Caco-2 (cell line): ENCODE results near the gene PGAM2. TPM values are rescaled to one million over a fixed set of nuclear protein-coding genes. Genes with fewer than 3 reads are reported as not detected.

Source experiments
- BruUV-seq: library from RNA; stranded (reverse); fragments of 400-500 nt; replicated peaks from 2 replicates; lab custom pipeline; 2021; lab: Mats Ljungman, UMichigan
- CTCF ChIA-PET: fragments of 300-600 bp; sonication (Branson Sonifier 250); formaldehyde crosslinking; loops from one replicate; lab custom pipeline; 2022; ENCODE audit warnings: antibody characterized with exemption; lab: Charles Lee
- POLR2A ChIA-PET: fragments of 300-600 bp; sonication (Branson Sonifier 250); formaldehyde crosslinking; loops from one replicate; lab custom pipeline; 2022; ENCODE audit warnings: antibody characterized with exemption; lab: Charles Lee
- DNase-seq, 2 experiments: peaks; one replicate each; pipeline versions ENCODE4 v3.0.0 to v3.0.0-alpha.2; 2020 to 2022
- H3K27me3 ChIP-seq: replicated peaks from 2 replicates; pipeline ENCODE4 v1.6.0; 2011; ENCODE audit warnings: low read length; ENCODE audit not compliant: control insufficient read depth, insufficient read depth
- H3K36me3 ChIP-seq: 2 replicates; pipeline ENCODE4 v1.5.1; 2011; ENCODE audit warnings: low read length; ENCODE audit not compliant: control insufficient read depth, insufficient read depth
- H3K4me1 ChIP-seq: fragments of 250-450 bp; sonication (Bioruptor Pico); 2 replicates; pipeline ENCODE4 v1.5.1; 2020; ENCODE audit warnings: mild to moderate bottlenecking
- H3K4me3 ChIP-seq: 2 replicates; pipeline ENCODE4 v1.5.1; 2011; ENCODE audit warnings: low read depth, mild to moderate bottlenecking, control low read depth, low read length
- H3K9me3 ChIP-seq: fragments of 250-450 bp; sonication (Bioruptor Pico); 2 replicates; pipeline ENCODE4 v1.5.1; 2020; ENCODE audit warnings: mild to moderate bottlenecking, moderate library complexity
- H3K27ac Mint-ChIP-seq: one replicate; pipeline ENCODE4 v1.8.0; 2022; ENCODE audit warnings: mixed read lengths; ENCODE audit not compliant: unreplicated experiment
- H3K27me3 Mint-ChIP-seq: one replicate; pipeline ENCODE4 v1.8.0; 2022; ENCODE audit warnings: mixed read lengths; ENCODE audit not compliant: insufficient read depth, unreplicated experiment
- H3K36me3 Mint-ChIP-seq: one replicate; pipeline ENCODE4 v1.8.0; 2022; ENCODE audit warnings: mild to moderate bottlenecking, mixed read lengths; ENCODE audit not compliant: insufficient read depth, unreplicated experiment
- H3K4me1 Mint-ChIP-seq: one replicate; pipeline ENCODE4 v1.8.0; 2022; ENCODE audit warnings: low read depth, mixed read lengths; ENCODE audit not compliant: unreplicated experiment
- H3K4me3 Mint-ChIP-seq: one replicate; pipeline ENCODE4 v1.8.0; 2022; ENCODE audit warnings: mild to moderate bottlenecking, moderate library complexity, mixed read lengths; ENCODE audit not compliant: unreplicated experiment
- H3K9me3 Mint-ChIP-seq: one replicate; pipeline ENCODE4 v1.8.0; 2022; ENCODE audit warnings: mixed read lengths; ENCODE audit not compliant: unreplicated experiment
- CTCF ChIP-seq, 2 experiments: fragments of 200-600 bp in 1 of 2; IDR thresholded peaks; 1 replicate in 1 of 2; 2 replicates in 1 of 2; pipeline versions ENCODE4 v1.5.1 to v1.8.0; 2011 to 2022; ENCODE audit warnings: antibody characterized with exemption in 1 of 2, control low read depth in 1 of 2, inconsistent platforms in 1 of 2, low read depth in 1 of 2, low read length in 1 of 2, mild to moderate bottlenecking in 1 of 2, moderate library complexity in 1 of 2; ENCODE audit not compliant: insufficient read depth in 1 of 2, severe bottlenecking in 1 of 2, unreplicated experiment in 1 of 2
- intact Hi-C: fragments of 100-400 bp; cut with micrococcal nuclease; formaldehyde crosslinking; loops from one replicate; pipeline ENCODE4 v1.10.0; 2022; ENCODE audit not compliant: unreplicated experiment
- total RNA-seq: library from RNA; stranded (reverse); gene quantifications from 2 replicates; pipeline ENCODE4 v1.2.3, GENCODE V29; 2022

The PGAM2 gene
- total RNA-seq, 1 experiment from 2014 or later = not detected

GRCh38 chr7:44062180-44062902, 3.0 kb downstream of the PGAM2 start:
- no peak overlapping the region for H3K4me3 Mint-ChIP-seq
- intact Hi-C loops = no loop called here
- H3K4me3 ChIP-seq = no peak overlapping the region
- no TSS peak for BruUV-seq
- H3K4me1 Mint-ChIP-seq = peaks cover 6% of the 10 kb centered on the region
- TF ChIP-seq CTCF (IDR thresholded peaks at IDR 0.05; ENCODE audit: insufficient read depth in 1 of 2, low read depth in 1 of 2, low read length in 1 of 2, severe bottlenecking in 1 of 2, unreplicated experiment in 1 of 2) = no peak
- H3K27ac Mint-ChIP-seq = no peak overlapping the region
- peaks cover 3% of the 10 kb centered on the region for H3K27me3 Mint-ChIP-seq
- H3K9me3 Mint-ChIP-seq = no peaks in the 10 kb centered on the region
- no peak for DNase-seq
- no peaks in the 10 kb centered on the region for H3K9me3 ChIP-seq
- peaks cover 4% of the 10 kb centered on the region for H3K36me3 ChIP-seq
- H3K27me3 ChIP-seq = no peaks in the 10 kb centered on the region
- peaks cover 48% of the 10 kb centered on the region for H3K36me3 Mint-ChIP-seq
- ChIA-PET POLR2A (no interaction called here), CTCF (no interaction called here)
- H3K4me1 ChIP-seq = no peaks in the 10 kb centered on the region

DNA sequence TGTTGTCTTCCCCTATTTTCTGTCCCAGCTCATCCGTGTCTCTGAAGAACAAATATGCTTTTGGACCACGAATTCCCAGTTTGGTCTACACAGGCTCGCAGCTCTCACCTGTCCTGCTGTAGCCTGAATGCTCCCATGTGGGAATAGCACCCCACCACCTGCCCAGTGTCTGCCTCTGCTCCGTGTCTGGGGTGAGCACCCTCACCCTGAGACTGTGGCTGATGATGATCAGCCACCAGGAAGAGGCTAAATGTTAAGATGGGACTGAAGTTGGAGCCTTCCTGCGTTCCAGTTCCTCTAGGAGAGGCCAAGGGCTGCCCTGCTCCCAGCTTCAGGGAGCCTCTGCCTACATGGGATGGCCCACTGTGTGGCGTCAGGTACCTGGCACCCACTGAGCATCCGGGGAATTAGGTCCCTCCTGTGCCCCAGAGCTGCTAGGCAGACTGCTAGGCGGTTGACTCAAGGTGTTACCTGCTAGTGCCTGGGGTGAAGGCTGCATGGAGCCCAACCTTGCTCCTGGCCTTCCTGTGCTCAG, 3.7 kb downstream of the PGAM2 start:
- intact Hi-C loops = no loop called here
- no TSS peak for BruUV-seq

More for the DNA sequence above, 3.7 kb downstream of the PGAM2 start:
- POLR2A ChIA-PET = no interaction called here
- peaks cover 4% of the 10 kb centered on the region for H3K36me3 ChIP-seq
- Mint-ChIP-seq H3K4me3 (no peak overlapping the region), H3K27me3 (peaks cover under 1% of the 10 kb centered on the region), H3K4me1 (peaks cover 2% of the 10 kb centered on the region), H3K27ac (no peak overlapping the region), H3K9me3 (no peaks in the 10 kb centered on the region), H3K36me3 (peaks cover 48% of the 10 kb centered on the region)
- H3K4me1 ChIP-seq = no peaks in the 10 kb centered on the region
- no peak for TF ChIP-seq CTCF (IDR thresholded peaks at IDR 0.05; ENCODE audit: insufficient read depth in 1 of 2, low read depth in 1 of 2, low read length in 1 of 2, severe bottlenecking in 1 of 2, unreplicated experiment in 1 of 2)
- no peaks in the 10 kb centered on the region for H3K9me3 ChIP-seq
- H3K4me3 ChIP-seq = no peak overlapping the region
- no peak for DNase-seq
- H3K27me3 ChIP-seq = no peaks in the 10 kb centered on the region
- CTCF ChIA-PET = no interaction called here
